HepG2 (cell line): ENCODE data around the gene RBM23. TPM values are rescaled to one million over a fixed set of nuclear protein-coding genes. Genes with fewer than 3 reads are reported as not detected.

Experiments
- ESRRA ChIP-seq: sonication (generic); formaldehyde crosslinking; IDR thresholded peaks from 2 replicates; pipeline ENCODE4 v1.5.1; 2020; ENCODE audit warnings: mild to moderate bottlenecking, low read depth, missing genetic modification reagents
- ETV5 ChIP-seq: IDR thresholded peaks from 2 replicates; pipeline ENCODE4 v1.6.1; 2018; ENCODE audit warnings: missing biosample characterization, missing genetic modification reagents, inconsistent platforms, borderline replicate concordance
- MED13 ChIP-seq: sonication (generic); formaldehyde crosslinking; IDR thresholded peaks from 2 replicates; pipeline ENCODE4 v1.5.0; 2020; ENCODE audit warnings: missing genetic modification reagents
- MTF2 ChIP-seq: sonication (generic); formaldehyde crosslinking; IDR thresholded peaks from 2 replicates; pipeline ENCODE4 v1.5.0; 2020; ENCODE audit warnings: missing genetic modification reagents, borderline replicate concordance
- NCOA2 ChIP-seq: sonication (generic); formaldehyde crosslinking; IDR thresholded peaks from 2 replicates; pipeline ENCODE4 v1.8.0; 2022; ENCODE audit warnings: inconsistent platforms
- PTBP1 ChIP-seq: fragments of 200-400 bp; formaldehyde crosslinking; IDR thresholded peaks from 2 replicates; pipeline ENCODE4 v1.6.1; 2018; ENCODE audit warnings: low read length, low read depth; ENCODE audit not compliant: poor library complexity, severe bottlenecking
- TBP ChIP-seq: sonication (generic); formaldehyde crosslinking; IDR thresholded peaks from 2 replicates; pipeline ENCODE4 v1.5.0; 2020; ENCODE audit warnings: missing genetic modification reagents
- TOPORS ChIP-seq: sonication (generic); formaldehyde crosslinking; IDR thresholded peaks from 2 replicates; pipeline ENCODE4 v1.8.0; 2023; ENCODE audit warnings: mild to moderate bottlenecking, missing genetic modification reagents
- ZBTB1 ChIP-seq: sonication (generic); formaldehyde crosslinking; IDR thresholded peaks from 2 replicates; pipeline ENCODE4 v1.4.0; 2020; ENCODE audit warnings: missing genetic modification reagents, borderline replicate concordance
- ZNF501 ChIP-seq: sonication (generic); formaldehyde crosslinking; IDR thresholded peaks from 2 replicates; pipeline ENCODE4 v1.5.1; 2020; ENCODE audit warnings: mild to moderate bottlenecking, moderate library complexity, missing genetic modification reagents
- ZNF564 ChIP-seq: sonication (generic); formaldehyde crosslinking; IDR thresholded peaks from 2 replicates; pipeline ENCODE4 v1.8.1; 2023; ENCODE audit warnings: mild to moderate bottlenecking, missing genetic modification reagents
- ZNF703 ChIP-seq: sonication (generic); formaldehyde crosslinking; IDR thresholded peaks from 2 replicates; pipeline ENCODE4 v1.5.1; 2020; ENCODE audit warnings: missing genetic modification reagents, mild to moderate bottlenecking, moderate library complexity, borderline replicate concordance
- ZNF768 ChIP-seq: sonication (generic); formaldehyde crosslinking; IDR thresholded peaks from 2 replicates; pipeline ENCODE4 v1.4.0; 2020; ENCODE audit warnings: missing genetic modification reagents
- ZNF841 ChIP-seq: sonication (generic); formaldehyde crosslinking; IDR thresholded peaks from 2 replicates; pipeline ENCODE4 v1.8.1; 2023; ENCODE audit warnings: missing genetic modification reagents, borderline replicate concordance
- ZSCAN29 ChIP-seq: sonication (generic); formaldehyde crosslinking; conservative IDR thresholded peaks from 2 replicates; pipeline ENCODE4 v1.4.0; 2020; ENCODE audit warnings: mild to moderate bottlenecking, missing genetic modification reagents
- polyA plus RNA-seq, 8 experiments: library from polyadenylated mRNA; depleted of rRNA in 3 of 8; stranded (reverse) in 7 of 8; unstranded in 1 of 8; fragments of >200 nt; fragmentation: Illumina TruSeq in 4 of 8; extraction: Trizol in 4 of 8; gene quantifications; 2 replicates each; pipeline versions ENCODE4 v1.2.1 to v1.2.3, GENCODE V29; 2011 to 2016; ENCODE audit warnings: low read depth in 4 of 8, missing spikeins in 1 of 8, mixed read lengths in 1 of 8; ENCODE audit not compliant: insufficient read depth in 1 of 8
- total RNA-seq, 5 experiments: library from RNA; depleted of rRNA; stranded (reverse); fragments of >200 nt; fragmentation: Illumina TruSeq; extraction: Trizol; gene quantifications; 2 replicates each; pipeline ENCODE4 v1.2.3, GENCODE V29; 2016; ENCODE audit warnings: low read depth in 1 of 5
- TF ChIP-seq, protein P1 (sequence below): sonication (generic); formaldehyde crosslinking; IDR thresholded peaks from 2 replicates; pipeline ENCODE4 v1.8.0; 2022; ENCODE audit warnings: mild to moderate bottlenecking, missing genetic modification reagents, moderate library complexity
- TF ChIP-seq, protein P2 (sequence below): sonication (generic); formaldehyde crosslinking; IDR thresholded peaks from 2 replicates; pipeline ENCODE4 v1.4.0; 2020; ENCODE audit warnings: missing genetic modification reagents
- TF ChIP-seq, protein P3 (sequence below): sonication (generic); formaldehyde crosslinking; IDR thresholded peaks from 2 replicates; pipeline ENCODE4 v1.5.0; 2020; ENCODE audit warnings: mild to moderate bottlenecking, missing genetic modification reagents, borderline replicate concordance
- TF ChIP-seq, protein P4 (sequence below): sonication (generic); formaldehyde crosslinking; IDR thresholded peaks from 2 replicates; pipeline ENCODE4 v1.5.1; 2020; ENCODE audit warnings: missing genetic modification reagents, mild to moderate bottlenecking, borderline replicate concordance

RBM23 gene
- total and polyA plus RNA-seq, 2 of the 13 experiments (the other 11 are each of a cell fraction or from before 2014, with no cell fraction given): 1.5 to 2.1 TPM

DNA sequence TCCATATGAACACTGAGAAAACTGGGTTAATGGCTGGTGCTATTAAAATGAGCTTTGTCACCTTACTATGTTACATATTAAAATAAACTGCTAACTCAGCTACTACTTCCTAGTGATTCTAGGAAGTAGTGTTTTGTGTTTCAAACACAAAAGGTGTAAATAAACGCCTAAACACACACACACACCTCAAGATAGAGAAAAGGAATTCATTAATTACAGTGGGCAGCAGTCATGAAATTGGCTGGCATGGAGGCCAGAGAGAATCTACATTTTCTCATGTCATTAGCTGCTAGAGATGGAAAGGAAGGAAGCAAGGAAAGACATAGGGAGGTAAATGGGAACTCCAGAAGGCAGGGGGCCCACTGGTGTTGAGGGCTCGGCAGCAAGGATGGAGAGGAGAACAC, 11.0 kb upstream of the RBM23 start (continued):
- TF ChIP-seq, protein P1, sequence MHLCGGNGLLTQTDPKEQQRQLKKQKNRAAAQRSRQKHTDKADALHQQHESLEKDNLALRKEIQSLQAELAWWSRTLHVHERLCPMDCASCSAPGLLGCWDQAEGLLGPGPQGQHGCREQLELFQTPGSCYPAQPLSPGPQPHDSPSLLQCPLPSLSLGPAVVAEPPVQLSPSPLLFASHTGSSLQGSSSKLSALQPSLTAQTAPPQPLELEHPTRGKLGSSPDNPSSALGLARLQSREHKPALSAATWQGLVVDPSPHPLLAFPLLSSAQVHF: no peak; the same call in 1 of the 2 replicates
- TF ChIP-seq TOPORS (no peak), ETV5 (no peak), ZNF501 (CRISPR knock-in tag) (peak; percentile 93), PTBP1 (no peak), TBP (CRISPR knock-in tag) (no peak), NCOA2 (CRISPR knock-in tag) (no peak), ZSCAN29 (CRISPR knock-in tag) (peak; percentile 20; the same call in 1 of the 2 replicates), MTF2 (CRISPR knock-in tag) (peak; percentile 92), ZNF768 (CRISPR knock-in tag) (0 out of 2 replicates have a peak, but pooled peaks have one; percentile 2), ZBTB1 (CRISPR knock-in tag) (no peak), ZNF564 (CRISPR knock-in tag) (0 out of 2 replicates have a peak, but pooled peaks have one; percentile 17), MED13 (CRISPR knock-in tag) (no peak), ZNF841 (CRISPR knock-in tag) (peak; percentile 65; the same call in 1 of the 2 replicates), ZNF703 (no peak), ESRRA (peak; percentile 6; the same call in 1 of the 2 replicates)
- TF ChIP-seq, protein P2, sequence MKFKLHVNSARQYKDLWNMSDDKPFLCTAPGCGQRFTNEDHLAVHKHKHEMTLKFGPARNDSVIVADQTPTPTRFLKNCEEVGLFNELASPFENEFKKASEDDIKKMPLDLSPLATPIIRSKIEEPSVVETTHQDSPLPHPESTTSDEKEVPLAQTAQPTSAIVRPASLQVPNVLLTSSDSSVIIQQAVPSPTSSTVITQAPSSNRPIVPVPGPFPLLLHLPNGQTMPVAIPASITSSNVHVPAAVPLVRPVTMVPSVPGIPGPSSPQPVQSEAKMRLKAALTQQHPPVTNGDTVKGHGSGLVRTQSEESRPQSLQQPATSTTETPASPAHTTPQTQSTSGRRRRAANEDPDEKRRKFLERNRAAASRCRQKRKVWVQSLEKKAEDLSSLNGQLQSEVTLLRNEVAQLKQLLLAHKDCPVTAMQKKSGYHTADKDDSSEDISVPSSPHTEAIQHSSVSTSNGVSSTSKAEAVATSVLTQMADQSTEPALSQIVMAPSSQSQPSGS (CRISPR knock-in tag): no peak
- TF ChIP-seq, protein P3, sequence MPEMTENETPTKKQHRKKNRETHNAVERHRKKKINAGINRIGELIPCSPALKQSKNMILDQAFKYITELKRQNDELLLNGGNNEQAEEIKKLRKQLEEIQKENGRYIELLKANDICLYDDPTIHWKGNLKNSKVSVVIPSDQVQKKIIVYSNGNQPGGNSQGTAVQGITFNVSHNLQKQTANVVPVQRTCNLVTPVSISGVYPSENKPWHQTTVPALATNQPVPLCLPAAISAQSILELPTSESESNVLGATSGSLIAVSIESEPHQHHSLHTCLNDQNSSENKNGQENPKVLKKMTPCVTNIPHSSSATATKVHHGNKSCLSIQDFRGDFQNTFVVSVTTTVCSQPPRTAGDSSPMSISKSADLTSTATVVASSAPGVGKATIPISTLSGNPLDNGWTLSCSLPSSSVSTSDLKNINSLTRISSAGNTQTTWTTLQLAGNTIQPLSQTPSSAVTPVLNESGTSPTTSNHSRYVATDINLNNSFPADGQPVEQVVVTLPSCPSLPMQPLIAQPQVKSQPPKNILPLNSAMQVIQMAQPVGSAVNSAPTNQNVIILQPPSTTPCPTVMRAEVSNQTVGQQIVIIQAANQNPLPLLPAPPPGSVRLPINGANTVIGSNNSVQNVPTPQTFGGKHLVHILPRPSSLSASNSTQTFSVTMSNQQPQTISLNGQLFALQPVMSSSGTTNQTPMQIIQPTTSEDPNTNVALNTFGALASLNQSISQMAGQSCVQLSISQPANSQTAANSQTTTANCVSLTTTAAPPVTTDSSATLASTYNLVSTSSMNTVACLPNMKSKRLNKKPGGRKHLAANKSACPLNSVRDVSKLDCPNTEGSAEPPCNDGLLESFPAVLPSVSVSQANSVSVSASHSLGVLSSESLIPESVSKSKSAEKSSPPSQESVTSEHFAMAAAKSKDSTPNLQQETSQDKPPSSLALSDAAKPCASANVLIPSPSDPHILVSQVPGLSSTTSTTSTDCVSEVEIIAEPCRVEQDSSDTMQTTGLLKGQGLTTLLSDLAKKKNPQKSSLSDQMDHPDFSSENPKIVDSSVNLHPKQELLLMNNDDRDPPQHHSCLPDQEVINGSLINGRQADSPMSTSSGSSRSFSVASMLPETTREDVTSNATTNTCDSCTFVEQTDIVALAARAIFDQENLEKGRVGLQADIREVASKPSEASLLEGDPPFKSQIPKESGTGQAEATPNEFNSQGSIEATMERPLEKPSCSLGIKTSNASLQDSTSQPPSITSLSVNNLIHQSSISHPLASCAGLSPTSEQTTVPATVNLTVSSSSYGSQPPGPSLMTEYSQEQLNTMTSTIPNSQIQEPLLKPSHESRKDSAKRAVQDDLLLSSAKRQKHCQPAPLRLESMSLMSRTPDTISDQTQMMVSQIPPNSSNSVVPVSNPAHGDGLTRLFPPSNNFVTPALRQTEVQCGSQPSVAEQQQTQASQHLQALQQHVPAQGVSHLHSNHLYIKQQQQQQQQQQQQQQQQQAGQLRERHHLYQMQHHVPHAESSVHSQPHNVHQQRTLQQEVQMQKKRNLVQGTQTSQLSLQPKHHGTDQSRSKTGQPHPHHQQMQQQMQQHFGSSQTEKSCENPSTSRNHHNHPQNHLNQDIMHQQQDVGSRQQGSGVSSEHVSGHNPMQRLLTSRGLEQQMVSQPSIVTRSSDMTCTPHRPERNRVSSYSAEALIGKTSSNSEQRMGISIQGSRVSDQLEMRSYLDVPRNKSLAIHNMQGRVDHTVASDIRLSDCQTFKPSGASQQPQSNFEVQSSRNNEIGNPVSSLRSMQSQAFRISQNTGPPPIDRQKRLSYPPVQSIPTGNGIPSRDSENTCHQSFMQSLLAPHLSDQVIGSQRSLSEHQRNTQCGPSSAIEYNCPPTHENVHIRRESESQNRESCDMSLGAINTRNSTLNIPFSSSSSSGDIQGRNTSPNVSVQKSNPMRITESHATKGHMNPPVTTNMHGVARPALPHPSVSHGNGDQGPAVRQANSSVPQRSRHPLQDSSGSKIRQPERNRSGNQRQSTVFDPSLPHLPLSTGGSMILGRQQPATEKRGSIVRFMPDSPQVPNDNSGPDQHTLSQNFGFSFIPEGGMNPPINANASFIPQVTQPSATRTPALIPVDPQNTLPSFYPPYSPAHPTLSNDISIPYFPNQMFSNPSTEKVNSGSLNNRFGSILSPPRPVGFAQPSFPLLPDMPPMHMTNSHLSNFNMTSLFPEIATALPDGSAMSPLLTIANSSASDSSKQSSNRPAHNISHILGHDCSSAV (CRISPR knock-in tag): 0 out of 2 replicates have a peak, but pooled peaks have one; percentile 72
- TF ChIP-seq, protein P4, sequence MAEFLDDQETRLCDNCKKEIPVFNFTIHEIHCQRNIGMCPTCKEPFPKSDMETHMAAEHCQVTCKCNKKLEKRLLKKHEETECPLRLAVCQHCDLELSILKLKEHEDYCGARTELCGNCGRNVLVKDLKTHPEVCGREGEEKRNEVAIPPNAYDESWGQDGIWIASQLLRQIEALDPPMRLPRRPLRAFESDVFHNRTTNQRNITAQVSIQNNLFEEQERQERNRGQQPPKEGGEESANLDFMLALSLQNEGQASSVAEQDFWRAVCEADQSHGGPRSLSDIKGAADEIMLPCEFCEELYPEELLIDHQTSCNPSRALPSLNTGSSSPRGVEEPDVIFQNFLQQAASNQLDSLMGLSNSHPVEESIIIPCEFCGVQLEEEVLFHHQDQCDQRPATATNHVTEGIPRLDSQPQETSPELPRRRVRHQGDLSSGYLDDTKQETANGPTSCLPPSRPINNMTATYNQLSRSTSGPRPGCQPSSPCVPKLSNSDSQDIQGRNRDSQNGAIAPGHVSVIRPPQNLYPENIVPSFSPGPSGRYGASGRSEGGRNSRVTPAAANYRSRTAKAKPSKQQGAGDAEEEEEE: no peak
